COR-L47 (cell line): ENCODE measurements around the gene RPGRIP1.
"Not testable (repeated sequence)": the region's sequence is repeated elsewhere in the genome, so short reads cannot be mapped to it uniquely, and the experiment has no call there.

ENCODE experiments used
- DNase-seq: peaks from one replicate; lab custom pipeline; 2025; lab: John Stamatoyannopoulos, UW

RPGRIP1 gene

DNA sequence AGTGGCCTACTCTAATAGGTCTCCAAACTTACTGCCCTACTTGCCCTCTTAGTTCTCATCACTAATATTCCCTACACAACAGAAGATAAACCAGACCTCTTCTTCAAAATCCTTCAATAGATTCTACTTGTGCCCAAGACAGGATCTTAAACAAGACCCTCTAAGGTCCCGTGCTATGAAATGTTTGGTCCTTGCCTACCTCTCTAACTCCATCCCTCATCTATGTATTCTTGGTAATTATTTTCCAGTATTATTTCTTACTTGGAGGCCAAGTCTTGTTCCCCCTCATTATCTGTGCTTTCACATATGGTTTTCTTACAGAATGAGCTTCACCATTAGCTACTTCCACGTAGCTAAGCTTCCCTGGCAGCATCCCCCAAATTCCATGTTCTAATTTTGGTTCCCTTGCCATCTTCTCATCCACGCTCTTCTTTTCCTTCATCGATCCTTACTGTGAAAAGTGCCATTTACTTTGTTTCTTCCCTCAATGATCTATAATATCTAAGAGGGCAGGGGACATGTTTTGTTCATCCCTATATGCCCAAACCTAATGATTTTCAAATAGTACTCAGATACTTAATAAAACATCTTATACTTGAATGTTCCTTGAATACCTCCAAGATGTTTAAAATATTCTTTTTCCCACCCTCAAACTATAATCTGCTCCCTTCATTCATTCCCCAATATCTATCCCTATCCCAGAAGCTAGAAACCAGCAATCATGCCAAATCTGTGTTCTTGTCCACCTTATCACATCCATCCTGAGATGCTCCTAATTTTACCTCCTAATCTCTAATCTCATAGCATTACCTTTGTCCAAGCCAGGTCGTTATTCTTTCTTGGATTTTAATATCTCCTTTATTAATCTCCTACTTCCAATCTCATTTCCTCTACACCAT is 20.7 kb upstream of the RPGRIP1 start:
- no peak for DNase-seq

DNA sequence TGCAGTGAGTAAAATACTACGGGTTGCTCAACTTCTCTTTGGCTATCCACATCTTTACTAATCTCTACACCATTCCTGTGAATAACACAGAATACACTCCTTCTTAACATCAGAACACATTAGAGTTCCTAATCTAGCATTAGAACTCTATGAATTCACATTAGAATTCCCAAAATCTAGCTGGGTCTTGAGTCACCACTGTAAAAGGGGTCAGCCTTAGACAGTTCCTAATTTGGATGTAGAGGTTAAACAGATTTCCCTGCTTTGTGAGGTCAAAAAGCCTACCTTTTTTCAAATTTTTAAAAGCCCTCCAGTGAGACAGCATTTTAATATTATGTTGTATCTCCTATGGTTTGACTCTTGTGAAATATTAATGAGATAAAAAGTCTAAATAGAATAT is 18.1 kb upstream of the RPGRIP1 start:
- DNase-seq: no peak

DNA sequence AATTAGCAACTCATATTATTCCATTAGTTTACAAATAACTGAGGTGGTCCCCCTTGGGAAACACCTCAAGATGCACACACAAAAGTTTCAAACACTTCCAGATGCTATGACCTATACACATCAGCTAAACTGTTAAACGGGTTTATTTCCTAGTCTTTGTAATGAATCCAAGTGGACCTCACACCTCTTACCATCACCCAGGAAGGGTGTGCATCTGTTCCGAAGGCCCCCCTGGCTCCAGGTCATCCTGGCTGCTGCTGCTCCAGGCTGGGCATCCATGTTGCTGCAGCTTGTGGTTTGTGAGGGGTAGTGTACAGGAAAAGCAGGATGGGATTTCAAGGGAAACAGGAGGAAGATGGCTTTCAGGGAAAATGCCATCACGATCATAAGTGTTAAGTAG is 17.5 kb upstream of the RPGRIP1 start:
- DNase-seq: no peak

DNA sequence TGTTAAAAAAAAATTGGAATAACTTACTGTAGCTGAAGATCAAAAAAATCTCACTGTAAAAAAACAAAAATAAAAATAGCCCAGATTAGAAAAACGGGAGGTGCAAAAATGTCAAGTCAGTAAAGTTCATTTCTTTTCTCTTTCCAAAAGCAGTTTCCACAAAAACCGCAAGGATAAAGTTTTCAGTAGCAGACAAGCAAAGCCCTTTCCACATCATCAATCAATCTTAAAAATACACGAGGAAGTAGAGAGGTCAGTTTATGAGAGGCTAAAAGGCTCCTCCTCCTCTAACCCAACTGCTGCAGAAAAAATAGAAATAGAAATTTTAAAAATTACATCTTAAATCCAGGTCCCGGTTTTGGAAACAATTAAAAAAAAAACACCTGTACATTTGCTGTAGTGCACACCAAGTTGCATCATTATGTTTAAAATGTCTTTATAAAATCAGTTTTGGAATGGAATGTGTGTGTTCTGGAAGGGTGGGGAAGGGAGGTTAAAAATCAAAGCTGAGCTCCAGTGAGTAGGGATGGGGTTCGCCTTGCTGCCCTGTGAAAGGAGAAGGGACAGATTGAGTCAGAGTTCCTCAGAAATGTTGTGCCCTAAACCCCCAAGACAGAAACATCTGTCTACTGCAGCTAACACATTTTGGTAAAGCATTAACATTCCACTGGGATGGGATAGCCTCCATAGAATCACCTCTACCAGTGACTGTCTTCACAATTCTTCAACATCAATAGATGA is 16.4 kb upstream of the RPGRIP1 start:
- no peak for DNase-seq

DNA sequence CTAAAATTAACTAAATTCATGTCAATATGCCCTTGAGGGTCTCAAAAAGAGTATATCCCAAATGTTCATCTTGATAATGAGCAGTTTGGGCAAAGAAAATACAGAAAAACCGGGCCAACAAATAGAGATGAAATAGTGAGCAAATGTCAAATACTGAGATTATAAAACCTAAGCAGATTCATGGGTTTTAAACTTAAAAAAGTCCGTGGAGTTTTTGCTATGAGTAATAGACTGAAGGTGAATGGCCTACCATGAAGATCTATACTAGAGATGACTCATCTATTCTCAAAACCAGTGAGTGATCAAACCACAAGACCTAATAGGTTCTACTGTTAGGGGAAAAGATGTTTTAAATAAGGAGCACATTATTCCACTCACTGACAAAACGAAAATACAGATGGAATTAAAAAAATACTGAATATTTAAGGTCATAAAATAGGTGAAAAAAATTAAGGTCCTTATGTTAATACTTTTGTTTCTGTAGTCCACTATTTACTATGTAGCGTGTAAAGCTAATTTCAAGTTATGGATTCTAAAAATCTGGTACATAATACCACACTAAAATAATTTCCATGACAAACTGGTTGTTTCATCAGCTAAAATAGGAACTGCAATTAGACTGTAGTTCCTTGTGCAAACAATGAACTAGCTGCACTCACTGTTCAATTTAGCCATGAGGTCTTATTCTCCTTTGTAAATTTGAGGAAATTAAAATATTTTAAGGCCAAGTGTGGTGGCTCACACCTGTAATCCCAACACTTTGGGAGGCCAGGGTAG is 15.7 kb upstream of the RPGRIP1 start:
- DNase-seq: no peak

DNA sequence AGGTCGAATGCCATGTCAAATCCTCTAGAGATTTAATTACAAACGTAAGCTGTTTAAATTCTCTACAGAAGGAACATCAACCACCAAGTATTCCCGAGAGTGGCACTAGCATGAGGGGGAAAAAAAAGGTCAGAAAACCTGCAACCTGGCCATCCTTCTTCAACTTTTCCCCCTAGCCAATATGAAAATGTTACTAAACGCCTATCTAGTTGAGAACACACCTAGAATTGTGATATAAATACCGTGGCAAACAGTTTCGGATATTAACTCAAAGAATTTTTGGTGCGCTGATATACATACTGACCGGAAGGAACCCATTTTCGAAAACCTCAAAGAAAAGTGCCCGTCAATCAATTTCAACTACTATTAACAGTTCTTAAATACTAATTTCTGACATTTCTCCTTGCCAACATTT is 12.4 kb upstream of the RPGRIP1 start:
- DNase-seq: no peak

DNA sequence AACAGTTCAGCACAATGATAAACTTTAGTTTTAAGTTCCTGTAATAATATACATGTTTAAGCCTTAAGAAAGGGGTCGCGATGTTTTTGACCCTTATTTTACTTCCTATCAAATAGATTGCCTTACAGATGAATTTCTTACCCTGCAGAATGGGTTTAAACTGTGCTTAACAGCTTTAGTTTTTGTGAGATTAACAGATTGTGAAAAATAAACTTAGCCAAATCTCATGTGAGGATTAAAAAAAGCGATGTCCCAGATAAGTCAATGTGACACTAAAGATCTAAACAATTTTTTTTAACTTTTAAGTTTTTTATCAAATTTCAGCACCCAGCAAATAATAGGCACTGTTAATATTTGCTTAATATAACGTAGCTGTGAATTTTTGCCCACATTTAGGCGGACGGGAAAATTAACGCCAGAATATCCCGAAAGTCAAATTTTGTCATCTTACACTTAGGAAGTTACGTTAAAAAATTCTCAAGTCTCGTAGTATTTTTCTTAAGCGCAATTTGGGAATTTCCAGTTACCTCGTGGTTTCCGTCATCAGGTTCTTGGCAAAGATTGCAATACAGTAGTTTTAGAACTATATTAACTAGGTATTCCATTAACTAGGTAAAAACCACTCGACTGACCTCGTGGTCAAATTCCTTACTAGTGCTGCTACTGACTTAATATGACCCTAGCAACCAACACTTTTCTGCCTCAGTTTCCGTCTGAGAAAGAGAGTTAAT is 11.8 kb upstream of the RPGRIP1 start:
- no peak for DNase-seq

DNA sequence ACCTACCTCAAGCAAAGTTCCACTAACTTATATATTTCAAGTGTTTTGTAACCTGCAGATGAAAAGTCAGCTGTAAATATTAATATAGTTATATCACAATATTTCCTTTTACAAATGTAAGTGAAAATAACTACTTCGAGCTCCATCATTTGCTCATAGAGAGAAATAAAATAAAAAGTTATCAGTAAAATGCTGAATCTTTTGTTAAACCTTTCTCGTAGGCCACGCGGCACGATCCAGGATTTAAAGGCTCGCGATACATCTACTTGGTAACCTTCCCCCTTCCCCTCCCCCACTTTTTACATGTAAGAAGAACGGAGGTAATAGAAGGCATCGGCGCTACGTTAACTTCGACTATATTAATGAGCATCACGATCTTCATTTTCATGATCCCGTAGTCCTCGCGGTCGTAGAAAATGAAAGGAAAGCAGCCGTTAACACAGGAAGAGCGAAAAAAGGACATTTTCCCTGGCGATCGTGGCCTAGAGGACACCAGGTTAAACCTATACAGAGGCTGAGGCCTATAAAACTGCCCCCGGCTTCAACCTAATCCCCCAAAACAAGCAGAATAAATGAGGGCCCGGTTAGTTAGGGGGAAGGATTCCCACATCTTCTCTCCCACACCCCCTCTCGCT is 11.1 kb upstream of the RPGRIP1 start:
- peak; percentile 62 for DNase-seq

DNA sequence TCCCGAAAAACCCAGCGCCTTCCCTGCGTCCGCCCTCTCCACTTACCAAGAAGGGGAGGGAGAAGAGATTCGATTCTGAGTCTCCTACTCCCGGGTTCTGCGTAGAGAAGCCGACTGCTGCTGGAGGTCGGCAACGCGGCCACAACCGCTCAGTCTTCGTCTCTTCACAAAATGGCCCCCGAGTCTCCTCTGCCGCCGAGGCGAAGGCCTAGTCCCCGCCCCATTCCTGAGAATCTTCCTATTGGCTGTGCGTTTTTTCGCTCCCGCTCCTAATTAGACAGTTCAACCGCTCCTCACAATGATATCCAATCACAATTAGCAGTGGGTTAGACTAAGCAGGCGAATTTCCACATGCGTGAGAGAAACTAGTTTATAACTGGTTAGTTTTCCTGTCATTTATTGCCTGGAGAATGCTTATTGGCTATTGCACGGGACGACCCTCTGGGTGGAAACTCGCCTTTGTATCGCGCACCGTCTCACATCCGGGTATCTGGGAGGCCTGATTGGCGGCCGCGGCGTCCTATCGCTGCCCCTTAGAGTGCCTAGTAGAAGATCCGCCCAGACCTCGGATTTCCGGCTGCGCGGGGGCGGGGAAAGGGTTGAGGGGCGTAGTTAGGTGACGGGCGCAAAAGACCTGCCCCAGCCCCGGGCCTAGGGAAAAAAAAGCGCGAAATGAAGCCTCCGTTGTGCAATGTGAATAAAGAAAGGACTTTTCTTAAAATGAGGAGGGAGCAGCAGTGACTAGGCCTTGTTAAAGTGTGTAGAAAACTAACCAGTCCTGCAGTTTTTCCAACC is 10.4 kb upstream of the RPGRIP1 start, which contains the start of gene HNRNPC:
HNRNPC (minus strand) TSS at position 191 of the 795 bp plus-strand sequence. CDS start 35,249 bp downstream, outside the sequence.
- DNase-seq: peak; percentile 100

DNA sequence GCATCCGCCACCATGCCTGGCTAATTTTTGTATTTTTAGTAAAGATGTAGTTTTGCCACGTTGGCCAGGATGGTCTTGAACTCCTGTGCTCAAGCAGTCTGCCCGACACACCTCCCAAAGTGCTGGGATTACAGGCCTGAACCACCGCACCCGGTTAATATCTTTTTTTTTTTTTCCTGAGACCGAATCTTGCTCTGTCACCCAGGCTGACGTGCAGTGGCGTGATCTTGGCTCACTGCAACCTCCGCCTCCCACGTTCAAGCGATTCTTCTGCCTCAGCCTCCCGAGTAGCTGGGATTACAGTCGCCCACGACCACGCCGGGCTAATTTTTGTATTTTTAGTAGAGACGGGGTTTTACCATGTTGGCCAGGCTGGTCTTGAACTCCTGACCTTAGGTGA is 7.2 kb upstream of the RPGRIP1 start:
- not testable (repeated sequence) for DNase-seq

DNA sequence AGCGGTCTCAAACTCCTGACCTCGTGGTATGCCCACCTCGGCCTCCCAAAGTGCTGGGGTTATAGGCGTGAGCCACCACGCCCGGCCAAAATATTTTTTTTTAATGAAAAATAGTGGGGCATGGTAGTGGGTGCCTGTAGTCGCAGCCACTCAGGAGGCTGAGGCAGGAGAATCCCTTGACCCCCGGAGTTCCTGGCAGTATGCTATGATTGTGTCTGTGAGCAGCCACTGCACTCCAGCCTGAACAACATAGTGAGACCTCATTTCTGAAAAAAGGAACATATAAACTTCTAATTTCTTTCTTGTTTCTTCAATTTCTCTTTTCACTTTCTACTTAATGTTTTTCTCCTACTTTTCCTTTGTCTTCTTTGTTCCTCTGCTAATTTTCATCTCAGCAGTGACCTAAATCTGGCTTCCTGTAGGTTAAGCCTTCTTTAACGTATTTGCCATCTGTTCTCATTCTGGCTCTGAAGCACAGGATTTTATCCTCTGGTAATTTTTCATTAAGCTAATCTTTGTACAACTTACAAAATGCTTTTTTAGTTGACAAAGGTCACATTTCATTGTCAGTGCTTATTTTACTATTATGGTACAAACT is 4.5 kb upstream of the RPGRIP1 start:
- no peak for DNase-seq

DNA sequence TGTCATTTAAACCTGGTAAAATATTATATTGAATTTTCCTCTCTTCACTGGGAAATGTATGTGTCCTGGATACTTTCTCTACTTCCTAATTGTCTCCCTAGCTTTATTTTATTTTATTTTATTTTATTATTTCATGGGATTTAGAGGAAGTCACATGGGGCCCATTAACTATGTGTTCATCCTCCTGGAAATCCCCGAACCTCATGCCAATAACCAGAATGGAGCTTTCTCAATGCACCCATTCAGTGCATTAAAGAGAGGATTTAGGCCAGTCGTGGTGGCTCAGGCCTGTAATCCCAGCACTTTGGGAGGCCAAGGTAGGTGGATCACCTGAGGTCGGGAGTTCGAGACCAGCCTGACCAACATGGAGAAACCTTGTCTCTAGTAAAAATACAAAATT is 1.3 kb upstream of the RPGRIP1 start:
- DNase-seq: no peak

DNA sequence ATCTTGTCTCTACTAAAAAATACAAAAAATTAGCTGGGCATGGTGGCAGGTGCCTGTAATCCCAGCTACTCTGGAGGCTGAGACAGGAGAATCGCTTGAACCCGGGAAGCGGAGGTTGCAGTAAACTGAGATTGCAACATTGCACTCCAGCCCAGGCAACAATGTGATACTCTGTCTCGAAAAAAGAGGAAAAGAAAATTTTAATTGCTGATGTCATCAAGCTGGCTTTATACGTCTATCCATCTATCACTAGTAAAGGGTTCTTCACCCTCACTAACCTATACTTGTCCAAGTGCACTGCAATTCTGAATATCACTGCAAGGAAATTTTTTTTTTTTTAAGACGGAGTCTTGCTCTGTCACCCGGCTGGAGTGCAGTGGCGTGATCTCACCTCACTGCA is 2.0 kb downstream of the RPGRIP1 start:
- DNase-seq: not testable (repeated sequence)

DNA sequence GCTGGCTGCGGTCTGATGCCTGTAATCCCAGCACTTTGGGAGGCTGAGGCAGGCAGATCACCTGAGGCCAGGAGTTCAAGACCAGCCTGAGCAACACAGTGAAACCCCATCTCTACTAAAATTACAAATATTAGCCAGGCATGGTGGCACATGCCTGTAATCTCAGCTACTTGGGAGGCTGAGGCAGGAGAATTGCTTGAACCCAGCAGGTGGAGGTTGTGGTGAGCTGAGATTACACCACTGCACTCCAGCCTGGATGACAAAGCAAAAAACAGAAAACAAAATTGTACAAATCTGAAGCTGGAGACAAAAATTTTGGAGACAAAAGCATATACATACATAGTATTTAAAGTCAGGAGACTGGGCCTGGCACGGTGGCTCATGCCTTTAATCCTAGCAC is 6.6 kb downstream of the RPGRIP1 start:
- DNase-seq: not testable (repeated sequence)

DNA sequence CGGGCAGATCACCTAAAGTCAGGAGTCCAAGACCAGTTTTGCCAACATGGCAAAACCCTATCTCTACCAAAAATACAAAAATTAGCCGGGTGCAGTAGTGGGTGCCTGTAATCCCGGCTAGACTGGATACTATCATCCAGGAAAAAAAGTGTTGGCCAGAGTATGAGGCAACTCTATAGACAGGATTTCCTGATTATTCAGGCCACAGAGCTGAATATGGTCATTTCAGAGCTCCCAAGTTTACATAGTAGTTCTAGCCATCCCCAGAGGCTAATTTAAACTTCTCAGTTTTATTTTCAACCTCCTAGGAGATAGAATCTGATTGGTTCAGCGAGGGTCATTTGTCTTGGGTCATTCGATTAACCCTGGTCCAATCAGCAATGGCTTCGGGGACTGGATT is 7.3 kb downstream of the RPGRIP1 start:
- DNase-seq: no peak

DNA sequence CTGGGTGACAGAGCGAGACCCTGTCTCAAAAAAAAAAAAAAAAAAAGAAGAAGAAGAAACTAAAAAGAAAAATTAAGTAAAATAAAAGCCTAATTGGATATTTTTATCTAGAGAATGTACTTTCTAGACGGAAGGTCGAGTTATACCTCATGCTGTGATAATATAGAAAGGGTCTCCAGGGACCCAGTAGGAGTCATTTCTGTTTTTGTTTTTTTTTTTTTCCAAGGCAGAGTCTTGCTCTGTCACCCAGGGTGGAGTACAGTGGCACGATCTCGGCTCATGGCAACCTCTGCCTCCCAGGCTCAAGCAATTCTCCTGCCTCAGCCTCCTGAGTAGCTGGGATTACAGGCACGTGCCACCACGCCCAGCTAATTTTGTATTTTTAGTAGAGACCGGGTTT is 14.1 kb downstream of the RPGRIP1 start:
- not testable (repeated sequence) for DNase-seq

DNA sequence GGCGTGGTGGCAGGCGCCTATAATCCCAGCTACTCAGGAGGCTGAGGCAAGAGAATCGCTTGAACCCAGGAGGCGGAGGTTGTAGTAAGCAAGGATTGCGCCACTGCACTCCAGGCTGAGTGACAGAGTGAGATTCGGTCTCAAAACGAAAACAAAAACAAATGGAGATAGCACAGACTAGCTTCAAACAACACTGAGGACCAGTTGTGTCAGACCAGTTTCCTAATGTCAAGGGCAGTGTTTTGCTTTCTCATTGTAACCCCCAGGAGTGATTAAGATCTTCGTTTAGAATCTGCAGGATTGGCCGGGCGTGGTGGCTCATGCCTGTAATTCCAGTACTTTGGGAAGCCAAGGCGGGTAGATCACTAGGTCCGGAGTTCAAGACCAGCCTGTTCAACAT is 18.5 kb downstream of the RPGRIP1 start:
- DNase-seq: no peak

DNA sequence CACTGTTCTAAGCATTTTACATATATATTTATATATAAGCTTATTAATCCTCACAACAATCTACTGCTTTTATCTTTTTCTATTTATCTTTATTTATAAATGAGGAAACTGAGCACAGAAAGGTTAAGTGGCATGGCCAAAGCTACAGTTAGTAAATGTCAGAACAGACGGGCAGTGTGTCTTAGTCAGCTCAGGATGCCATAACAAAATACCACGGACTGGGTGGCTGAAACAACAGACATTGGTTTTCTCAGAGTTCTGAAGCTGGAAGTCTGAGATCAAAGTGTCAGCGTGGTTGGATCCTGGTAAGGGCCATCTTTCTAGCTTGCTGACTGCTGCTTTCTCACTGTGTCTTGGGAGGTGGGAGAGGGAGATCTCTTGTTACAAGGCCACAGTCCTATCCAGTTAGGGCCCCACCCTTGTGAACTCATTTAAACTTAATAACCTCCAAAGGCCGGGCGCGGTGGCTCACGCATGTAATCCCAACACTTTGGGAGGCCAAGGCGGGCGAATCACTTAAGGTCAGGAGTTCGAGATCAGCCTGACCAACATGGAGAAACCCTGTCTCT is 19.8 kb downstream of the RPGRIP1 start:
- no peak for DNase-seq

DNA sequence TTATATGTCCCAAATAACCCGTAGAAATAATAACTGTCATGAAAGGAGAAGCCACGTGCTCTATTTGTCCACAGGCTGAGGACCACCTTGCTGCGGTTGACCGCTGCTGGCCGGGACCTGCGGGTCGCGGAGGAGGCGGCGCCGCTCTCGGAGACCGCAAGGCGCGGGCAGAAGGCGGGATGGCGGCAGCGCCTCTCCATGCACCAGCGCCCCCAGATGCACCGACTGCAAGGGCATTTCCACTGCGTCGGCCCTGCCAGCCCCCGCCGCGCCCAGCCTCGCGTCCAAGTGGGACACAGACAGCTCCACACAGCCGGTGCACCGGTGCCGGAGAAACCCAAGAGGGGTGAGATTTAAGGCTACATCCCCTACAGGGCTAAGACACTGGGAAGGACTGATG is 21.0 kb downstream of the RPGRIP1 start:
- DNase-seq: no peak
